HepG2 (cell line): ENCODE data around the gene UCP1. TPM values are rescaled to one million over a fixed set of nuclear protein-coding genes. Genes with fewer than 3 reads are reported as not detected.
A peak's percentile ranks its signal among the peaks of the same experiment; 100 is the strongest.

Source experiments
- AHR ChIP-seq: IDR thresholded peaks from 2 replicates; pipeline ENCODE4 v1.6.1; 2018; ENCODE audit warnings: missing genetic modification reagents, missing compliant biosample characterization
- CREB1 ChIP-seq, 2 experiments: fragments of 450-650 bp in 1 of 2; IDR thresholded peaks; 2 replicates each; pipeline ENCODE4 v1.6.1; 2016 to 2017; ENCODE audit warnings: control low read depth in 1 of 2, mild to moderate bottlenecking in 1 of 2, missing compliant biosample characterization in 1 of 2, missing genetic modification characterization in 1 of 2
- DMAP1 ChIP-seq: IDR thresholded peaks from 2 replicates; pipeline ENCODE4 v1.6.1; 2016
- FOXK2 ChIP-seq: fragments of 450-650 bp; IDR thresholded peaks from 2 replicates; pipeline ENCODE4 v1.6.1; 2016
- FOXO1 ChIP-seq: sonication (generic); formaldehyde crosslinking; IDR thresholded peaks from 2 replicates; pipeline ENCODE4 v1.4.0; 2020; ENCODE audit warnings: missing genetic modification reagents
- HDAC1 ChIP-seq: sonication (generic); formaldehyde crosslinking; IDR thresholded peaks from 2 replicates; pipeline ENCODE4 v1.5.1; 2020; ENCODE audit warnings: mild to moderate bottlenecking, missing genetic modification reagents
- JUND ChIP-seq: sonication (generic); formaldehyde crosslinking; IDR thresholded peaks from 2 replicates; pipeline ENCODE4 v1.8.0; 2022; ENCODE audit warnings: mild to moderate bottlenecking, missing genetic modification reagents
- MAFG ChIP-seq: sonication (generic); formaldehyde crosslinking; IDR thresholded peaks from 2 replicates; pipeline ENCODE4 v1.5.1; 2020; ENCODE audit warnings: mild to moderate bottlenecking, missing genetic modification reagents
- MYC ChIP-seq: sonication (generic); formaldehyde crosslinking; IDR thresholded peaks from 2 replicates; pipeline ENCODE4 v1.9.0; 2021; ENCODE audit warnings: missing genetic modification reagents, borderline replicate concordance
- REXO4 ChIP-seq: sonication (generic); formaldehyde crosslinking; IDR thresholded peaks from 2 replicates; pipeline ENCODE4 v1.8.0; 2022; ENCODE audit warnings: missing genetic modification reagents, mild to moderate bottlenecking, borderline replicate concordance
- ZBTB20 ChIP-seq: sonication (generic); formaldehyde crosslinking; IDR thresholded peaks from 2 replicates; pipeline ENCODE4 v1.8.1; 2023; ENCODE audit warnings: missing genetic modification reagents, low read depth, mild to moderate bottlenecking, borderline replicate concordance
- ZFX ChIP-seq: sonication (generic); formaldehyde crosslinking; IDR thresholded peaks from 2 replicates; pipeline ENCODE4 v1.4.0; 2020; ENCODE audit warnings: mild to moderate bottlenecking, low read depth, missing genetic modification reagents, moderate library complexity
- ZMYM3 ChIP-seq: sonication (generic); formaldehyde crosslinking; IDR thresholded peaks from 2 replicates; pipeline ENCODE4 v1.5.1; 2020; ENCODE audit warnings: mild to moderate bottlenecking, missing genetic modification reagents
- ZNF331 ChIP-seq: sonication (generic); formaldehyde crosslinking; IDR thresholded peaks from 2 replicates; pipeline ENCODE4 v1.4.0; 2020; ENCODE audit warnings: missing genetic modification reagents
- ZNF501 ChIP-seq: sonication (generic); formaldehyde crosslinking; IDR thresholded peaks from 2 replicates; pipeline ENCODE4 v1.5.1; 2020; ENCODE audit warnings: mild to moderate bottlenecking, moderate library complexity, missing genetic modification reagents
- ZNF569 ChIP-seq: sonication (generic); formaldehyde crosslinking; IDR thresholded peaks from 2 replicates; pipeline ENCODE4 v1.5.0; 2020; ENCODE audit warnings: mild to moderate bottlenecking, missing genetic modification reagents, moderate library complexity, borderline replicate concordance
- ZNF766 ChIP-seq: sonication (generic); formaldehyde crosslinking; IDR thresholded peaks from 2 replicates; pipeline ENCODE4 v1.5.0; 2020; ENCODE audit warnings: missing genetic modification reagents, borderline replicate concordance
- ZNF773 ChIP-seq: sonication (generic); formaldehyde crosslinking; IDR thresholded peaks from 2 replicates; pipeline ENCODE4 v1.4.0; 2020; ENCODE audit warnings: missing genetic modification reagents, borderline replicate concordance
- ZNF839 ChIP-seq: sonication (generic); formaldehyde crosslinking; IDR thresholded peaks from 2 replicates; pipeline ENCODE4 v1.4.0; 2020; ENCODE audit warnings: missing genetic modification reagents, mild to moderate bottlenecking, borderline replicate concordance
- polyA plus RNA-seq, 8 experiments: library from polyadenylated mRNA; depleted of rRNA in 3 of 8; stranded (reverse) in 7 of 8; unstranded in 1 of 8; fragments of >200 nt; fragmentation: Illumina TruSeq in 4 of 8; extraction: Trizol in 4 of 8; gene quantifications; 2 replicates each; pipeline versions ENCODE4 v1.2.1 to v1.2.3, GENCODE V29; 2011 to 2016; ENCODE audit warnings: low read depth in 4 of 8, missing spikeins in 1 of 8, mixed read lengths in 1 of 8; ENCODE audit not compliant: insufficient read depth in 1 of 8
- total RNA-seq, 5 experiments: library from RNA; depleted of rRNA; stranded (reverse); fragments of >200 nt; fragmentation: Illumina TruSeq; extraction: Trizol; gene quantifications; 2 replicates each; pipeline ENCODE4 v1.2.3, GENCODE V29; 2016; ENCODE audit warnings: low read depth in 1 of 5
- TF ChIP-seq, protein P1 (sequence below): sonication (generic); formaldehyde crosslinking; IDR thresholded peaks from 2 replicates; pipeline ENCODE4 v1.8.0; 2022; ENCODE audit warnings: missing genetic modification reagents, mild to moderate bottlenecking, moderate library complexity, borderline replicate concordance
- TF ChIP-seq, protein P2 (sequence below): sonication (generic); formaldehyde crosslinking; IDR thresholded peaks from 2 replicates; pipeline ENCODE4 v1.9.0; 2021; ENCODE audit warnings: missing genetic modification reagents, mild to moderate bottlenecking, borderline replicate concordance
- TF ChIP-seq, protein P3 (sequence below): sonication (generic); formaldehyde crosslinking; IDR thresholded peaks from 2 replicates; pipeline ENCODE4 v1.5.0; 2020; ENCODE audit warnings: missing genetic modification reagents
- TF ChIP-seq, protein P4 (sequence below): sonication (generic); formaldehyde crosslinking; IDR thresholded peaks from 2 replicates; pipeline ENCODE4 v1.5.1; 2020; ENCODE audit warnings: missing genetic modification reagents, mild to moderate bottlenecking, borderline replicate concordance

Gene UCP1
- total and polyA plus RNA-seq, 2 of the 13 experiments (the other 11 are each of a cell fraction or from before 2014, with no cell fraction given) = 0.11 TPM

DNA sequence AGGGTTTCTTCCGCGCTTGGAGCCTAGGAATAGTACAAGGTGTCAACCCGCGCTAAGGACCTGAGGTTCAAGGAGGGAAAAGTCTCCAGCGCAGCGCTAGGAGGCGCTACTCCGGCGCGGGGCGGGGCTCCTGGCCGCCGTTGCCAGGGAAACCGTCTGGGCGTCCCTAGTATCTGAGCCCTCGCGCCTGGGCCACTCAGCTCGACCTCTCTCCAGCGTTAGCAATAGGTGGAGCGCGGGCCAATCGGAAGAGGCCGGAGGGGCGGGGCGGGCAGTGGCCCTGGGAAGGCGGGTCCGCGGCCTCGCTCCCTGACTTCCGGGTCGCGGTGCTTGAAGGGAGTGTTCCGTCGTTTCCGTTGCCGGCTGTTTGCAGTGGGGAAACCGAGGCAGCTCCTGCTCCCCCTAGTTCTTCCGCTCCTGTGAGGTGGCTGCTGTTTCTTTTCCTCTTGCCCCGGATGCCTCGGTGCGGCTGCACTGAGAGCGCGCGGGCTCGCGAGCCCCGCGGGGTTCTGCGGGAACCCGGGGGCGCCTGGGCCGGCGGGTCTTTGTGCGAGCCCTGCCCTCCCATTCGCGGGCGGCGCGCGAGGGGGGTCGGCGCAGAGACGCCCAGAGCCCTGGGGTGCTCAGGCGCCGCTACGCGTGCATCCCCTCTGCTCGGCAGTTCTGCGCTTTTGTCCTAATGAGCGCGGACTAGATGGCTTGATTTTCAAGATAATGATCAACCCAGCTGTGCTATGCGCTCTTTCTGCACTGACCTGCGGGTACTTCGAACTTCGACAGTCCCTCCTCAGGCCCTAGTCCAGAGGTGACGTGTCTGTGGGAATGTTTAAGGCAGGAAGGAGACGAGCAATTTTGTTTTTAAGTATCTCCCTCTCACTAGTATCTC, 44.7 kb downstream of the UCP1 start, which contains the start of gene ELMOD2 (continued):
- TF ChIP-seq, protein P1, sequence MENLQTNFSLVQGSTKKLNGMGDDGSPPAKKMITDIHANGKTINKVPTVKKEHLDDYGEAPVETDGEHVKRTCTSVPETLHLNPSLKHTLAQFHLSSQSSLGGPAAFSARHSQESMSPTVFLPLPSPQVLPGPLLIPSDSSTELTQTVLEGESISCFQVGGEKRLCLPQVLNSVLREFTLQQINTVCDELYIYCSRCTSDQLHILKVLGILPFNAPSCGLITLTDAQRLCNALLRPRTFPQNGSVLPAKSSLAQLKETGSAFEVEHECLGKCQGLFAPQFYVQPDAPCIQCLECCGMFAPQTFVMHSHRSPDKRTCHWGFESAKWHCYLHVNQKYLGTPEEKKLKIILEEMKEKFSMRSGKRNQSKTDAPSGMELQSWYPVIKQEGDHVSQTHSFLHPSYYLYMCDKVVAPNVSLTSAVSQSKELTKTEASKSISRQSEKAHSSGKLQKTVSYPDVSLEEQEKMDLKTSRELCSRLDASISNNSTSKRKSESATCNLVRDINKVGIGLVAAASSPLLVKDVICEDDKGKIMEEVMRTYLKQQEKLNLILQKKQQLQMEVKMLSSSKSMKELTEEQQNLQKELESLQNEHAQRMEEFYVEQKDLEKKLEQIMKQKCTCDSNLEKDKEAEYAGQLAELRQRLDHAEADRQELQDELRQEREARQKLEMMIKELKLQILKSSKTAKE (CRISPR knock-in tag) = no peak
- TF ChIP-seq ZBTB20 (CRISPR knock-in tag) (no peak; the same call in 1 of the 2 replicates), DMAP1 (CRISPR knock-in tag) (peak; percentile 89), ZNF766 (peak; percentile 87), FOXO1 (CRISPR knock-in tag) (no peak), AHR (CRISPR knock-in tag) (0 out of 2 replicates have a peak, but pooled peaks have one; percentile 62), ZNF839 (CRISPR knock-in tag) (no peak), HDAC1 (CRISPR knock-in tag) (peak; percentile 80), ZMYM3 (0 out of 2 replicates have a peak, but pooled peaks have one; percentile 24), ZFX (CRISPR knock-in tag) (peak; percentile 79), ZNF331 (CRISPR knock-in tag) (0 out of 2 replicates have a peak, but pooled peaks have one; percentile 13), JUND (no peak), ZNF501 (CRISPR knock-in tag) (peak; percentile 95), MAFG (CRISPR knock-in tag) (no peak), CREB1 (IDR thresholded peaks at IDR 0.05) (0 out of 2 replicates have a peak, but pooled peaks have one; percentile 11), CREB1 (CRISPR knock-in tag; IDR thresholded peaks at IDR 0.05) (peak; percentile 72), REXO4 (CRISPR knock-in tag) (no peak), ZNF773 (CRISPR knock-in tag) (no peak), FOXK2 (no peak), MYC (CRISPR knock-in tag) (0 out of 2 replicates have a peak, but pooled peaks have one; percentile 49), ZNF569 (CRISPR knock-in tag) (no peak)
- TF ChIP-seq, protein P2, sequence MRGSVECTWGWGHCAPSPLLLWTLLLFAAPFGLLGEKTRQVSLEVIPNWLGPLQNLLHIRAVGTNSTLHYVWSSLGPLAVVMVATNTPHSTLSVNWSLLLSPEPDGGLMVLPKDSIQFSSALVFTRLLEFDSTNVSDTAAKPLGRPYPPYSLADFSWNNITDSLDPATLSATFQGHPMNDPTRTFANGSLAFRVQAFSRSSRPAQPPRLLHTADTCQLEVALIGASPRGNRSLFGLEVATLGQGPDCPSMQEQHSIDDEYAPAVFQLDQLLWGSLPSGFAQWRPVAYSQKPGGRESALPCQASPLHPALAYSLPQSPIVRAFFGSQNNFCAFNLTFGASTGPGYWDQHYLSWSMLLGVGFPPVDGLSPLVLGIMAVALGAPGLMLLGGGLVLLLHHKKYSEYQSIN (CRISPR knock-in tag) = no peak
- TF ChIP-seq, protein P3, sequence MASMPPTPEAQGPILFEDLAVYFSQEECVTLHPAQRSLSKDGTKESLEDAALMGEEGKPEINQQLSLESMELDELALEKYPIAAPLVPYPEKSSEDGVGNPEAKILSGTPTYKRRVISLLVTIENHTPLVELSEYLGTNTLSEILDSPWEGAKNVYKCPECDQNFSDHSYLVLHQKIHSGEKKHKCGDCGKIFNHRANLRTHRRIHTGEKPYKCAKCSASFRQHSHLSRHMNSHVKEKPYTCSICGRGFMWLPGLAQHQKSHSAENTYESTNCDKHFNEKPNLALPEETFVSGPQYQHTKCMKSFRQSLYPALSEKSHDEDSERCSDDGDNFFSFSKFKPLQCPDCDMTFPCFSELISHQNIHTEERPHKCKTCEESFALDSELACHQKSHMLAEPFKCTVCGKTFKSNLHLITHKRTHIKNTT (CRISPR knock-in tag) = no peak
- TF ChIP-seq, protein P4, sequence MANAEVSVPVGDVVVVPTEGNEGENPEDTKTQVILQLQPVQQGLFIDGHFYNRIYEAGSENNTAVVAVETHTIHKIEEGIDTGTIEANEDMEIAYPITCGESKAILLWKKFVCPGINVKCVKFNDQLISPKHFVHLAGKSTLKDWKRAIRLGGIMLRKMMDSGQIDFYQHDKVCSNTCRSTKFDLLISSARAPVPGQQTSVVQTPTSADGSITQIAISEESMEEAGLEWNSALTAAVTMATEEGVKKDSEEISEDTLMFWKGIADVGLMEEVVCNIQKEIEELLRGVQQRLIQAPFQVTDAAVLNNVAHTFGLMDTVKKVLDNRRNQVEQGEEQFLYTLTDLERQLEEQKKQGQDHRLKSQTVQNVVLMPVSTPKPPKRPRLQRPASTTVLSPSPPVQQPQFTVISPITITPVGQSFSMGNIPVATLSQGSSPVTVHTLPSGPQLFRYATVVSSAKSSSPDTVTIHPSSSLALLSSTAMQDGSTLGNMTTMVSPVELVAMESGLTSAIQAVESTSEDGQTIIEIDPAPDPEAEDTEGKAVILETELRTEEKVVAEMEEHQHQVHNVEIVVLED (CRISPR knock-in tag) = peak; percentile 59; the same call in 1 of the 2 replicates
